ENCODE results near the gene UGT1A5.

UGT1A5 gene

DNA sequence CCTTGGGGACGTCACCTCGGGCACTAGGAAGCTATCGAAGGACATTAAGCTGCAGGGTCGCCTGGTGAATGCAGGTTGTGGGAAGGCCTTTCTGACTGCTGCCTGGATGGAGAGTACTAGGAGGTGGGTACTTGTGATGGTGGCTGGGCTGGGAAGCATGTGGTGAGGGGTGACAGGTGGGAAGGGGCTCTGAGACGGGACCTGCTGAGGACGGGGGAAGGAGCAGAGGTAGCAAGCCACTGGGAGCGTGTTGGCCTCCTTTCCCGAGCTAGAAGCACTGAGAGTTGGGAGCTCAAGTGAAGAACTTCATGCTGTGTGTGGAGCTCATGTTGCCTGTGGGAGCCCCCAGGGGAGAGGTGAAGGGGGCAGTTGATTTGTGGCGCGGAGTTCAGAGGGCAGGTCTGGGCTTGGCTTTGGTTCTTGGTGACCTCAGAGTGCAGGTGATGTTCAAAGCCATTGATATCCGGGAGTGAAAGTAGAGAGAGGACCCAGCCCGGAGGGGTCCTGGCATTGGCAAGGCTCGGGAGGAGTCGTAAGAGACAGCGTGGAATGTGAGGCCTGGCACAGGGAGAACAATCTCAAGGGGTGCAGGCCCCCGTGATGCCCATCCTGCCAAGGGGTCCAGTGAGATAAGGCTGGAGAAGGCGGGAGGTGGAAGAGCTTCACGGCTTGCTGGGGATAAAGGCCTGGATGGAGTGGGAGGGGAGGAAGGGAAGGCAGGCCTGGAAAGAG, 78.6 kb downstream of the UGT1A5 start:
- no peak for DNase-seq

DNA sequence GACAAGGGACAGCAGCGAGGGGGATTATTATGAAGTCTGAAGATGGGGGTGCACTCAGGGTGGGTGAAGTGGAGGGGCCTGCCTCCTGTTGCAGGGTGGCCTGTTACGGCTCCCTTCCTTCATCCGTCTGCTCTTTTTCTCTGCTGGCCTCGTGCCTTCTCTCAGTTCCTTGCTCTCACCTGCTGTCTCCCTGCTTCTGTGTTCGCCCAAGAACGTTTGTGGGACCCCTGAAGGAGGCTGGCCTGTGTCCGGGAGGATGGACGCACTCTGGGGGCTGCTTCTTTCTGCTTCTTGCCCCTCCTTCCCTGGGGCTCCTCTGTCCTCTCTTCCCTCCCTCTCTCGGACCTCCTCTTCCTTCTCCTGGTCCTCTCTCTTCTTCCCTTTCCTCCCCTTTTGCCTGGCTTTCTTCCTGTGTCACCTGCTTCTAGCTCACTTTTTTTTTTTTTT, 79.2 kb downstream of the UGT1A5 start:
- DNase-seq = no peak

DNA sequence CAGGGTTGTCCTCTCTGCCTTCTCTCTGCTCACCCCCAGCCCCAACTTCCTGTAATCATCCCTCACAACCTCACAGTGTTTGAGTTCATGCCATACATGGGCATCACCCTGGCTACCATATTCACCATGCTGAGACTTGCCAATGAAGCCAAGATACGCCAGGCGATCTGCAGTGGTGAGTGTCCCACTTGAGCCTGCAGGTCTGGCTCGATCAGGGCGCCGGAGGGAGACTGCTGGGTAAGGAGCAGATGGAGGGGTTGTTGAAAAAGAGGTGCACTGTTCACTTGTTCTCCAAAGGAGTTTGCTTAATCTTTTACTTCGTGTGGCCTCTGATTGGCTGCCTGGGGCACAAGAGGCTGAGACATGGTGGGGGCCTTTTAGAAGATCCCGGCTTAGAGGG, 80.0 kb downstream of the UGT1A5 start:
- no peak for DNase-seq

GRCh38 chr2:233793465-233794127, 80.9 kb downstream of the UGT1A5 start:
- no peak for DNase-seq

DNA sequence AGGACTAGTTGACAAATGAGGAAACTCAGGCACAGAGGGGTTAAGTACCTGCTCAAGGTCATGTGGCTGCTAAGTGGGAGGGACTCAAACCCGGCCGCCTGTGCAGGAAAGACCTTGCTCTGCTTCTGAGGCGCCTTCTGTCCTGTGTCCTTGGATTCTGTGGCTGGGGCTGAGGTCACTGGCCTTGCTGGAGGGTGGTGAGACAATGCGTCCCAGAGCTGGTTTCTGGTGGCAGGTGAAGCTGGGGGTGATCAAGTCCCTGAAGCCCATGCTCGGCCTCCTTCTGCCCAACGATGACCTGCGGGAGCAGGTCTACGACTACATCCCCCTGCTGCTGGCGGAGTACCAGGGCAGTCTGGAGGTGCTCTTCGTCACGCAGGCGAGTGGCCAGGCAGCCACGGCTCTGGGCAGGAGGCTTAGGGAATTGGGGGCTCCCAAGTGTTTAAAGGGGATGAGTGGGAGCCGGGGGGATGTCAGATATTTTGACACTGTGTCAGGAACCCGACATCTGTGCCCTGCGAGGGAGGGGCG, 81.5 kb downstream of the UGT1A5 start:
- no peak for DNase-seq

DNA sequence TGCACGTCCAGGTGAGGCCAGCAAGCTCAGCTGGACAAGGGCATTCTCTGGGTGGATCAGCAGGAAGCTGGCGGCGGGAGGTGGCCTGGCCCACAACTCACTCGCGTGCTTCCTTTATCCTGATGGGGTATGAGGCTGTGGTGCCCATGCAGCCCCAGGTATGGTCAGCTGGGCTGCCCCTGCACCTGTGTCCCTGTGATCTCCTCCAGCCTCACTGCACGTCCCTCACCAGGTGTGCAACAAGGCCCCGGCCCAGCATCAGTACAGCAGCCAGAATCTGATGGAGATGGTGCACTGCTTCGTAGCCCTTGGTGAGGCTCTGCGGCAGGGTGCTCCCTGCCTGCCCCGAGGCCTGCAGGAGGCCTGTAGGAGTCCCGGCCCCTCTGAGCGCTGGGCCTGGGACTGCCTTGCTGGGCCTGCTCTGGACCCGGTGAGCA, 83.0 kb downstream of the UGT1A5 start:
- no peak for DNase-seq

DNA sequence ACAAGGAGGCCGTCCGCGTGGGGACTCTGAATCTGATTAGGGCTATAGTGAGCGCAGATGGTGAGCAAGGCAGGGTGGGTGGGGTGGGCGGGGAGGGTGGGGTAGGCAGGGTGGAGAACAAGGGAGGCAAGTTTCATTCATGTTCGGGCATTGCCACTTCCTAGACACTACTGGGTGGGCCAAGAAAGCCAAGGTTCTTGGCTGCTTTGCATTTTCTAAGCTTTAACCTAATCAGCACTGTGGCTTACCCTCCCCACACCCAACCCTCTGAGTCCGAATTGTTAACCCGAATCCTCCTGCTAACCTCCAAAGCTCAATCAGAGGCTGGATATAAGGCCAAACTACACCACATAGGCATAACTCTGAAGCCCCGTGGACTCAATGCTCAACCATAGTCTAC, 83.5 kb downstream of the UGT1A5 start:
- no peak for DNase-seq

DNA sequence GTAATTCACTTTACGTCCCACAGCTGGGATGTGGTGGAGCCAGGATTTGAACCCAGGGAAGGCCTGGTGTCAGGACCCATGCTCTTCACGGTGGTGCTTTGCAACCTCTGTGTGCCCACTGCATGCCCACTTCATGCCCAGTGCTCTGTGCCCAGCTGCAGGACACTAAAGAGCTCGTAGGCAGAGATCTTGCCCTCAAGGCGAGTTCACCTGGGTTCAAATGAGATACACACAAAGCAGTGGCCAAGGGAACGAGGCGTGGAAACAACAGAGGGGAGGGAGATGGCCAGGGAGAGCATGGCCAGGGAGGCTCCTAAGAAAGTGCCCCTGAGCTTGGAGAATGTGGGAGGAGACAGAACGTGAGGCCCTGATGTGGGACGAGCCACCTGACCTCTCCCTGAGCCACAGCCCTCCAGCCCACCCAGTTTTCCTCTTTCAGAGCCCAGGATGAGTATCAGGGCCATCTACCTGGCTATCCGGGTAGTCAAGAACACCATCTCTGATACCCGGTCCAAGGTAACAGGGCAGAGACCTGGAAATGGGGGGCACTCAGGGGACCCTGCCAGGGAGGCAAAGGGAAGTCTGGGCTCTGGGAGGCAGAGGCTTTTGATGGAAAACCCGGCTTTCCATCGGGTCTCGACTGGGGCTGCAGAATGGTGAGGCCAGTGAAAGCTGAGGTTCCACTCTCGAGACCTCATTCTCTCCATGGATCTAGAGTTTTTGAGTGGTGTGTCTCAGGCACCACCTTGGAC, 85.8 kb downstream of the UGT1A5 start:
- no peak for DNase-seq

GRCh38 chr2:233799087-233799665, 86.5 kb downstream of the UGT1A5 start:
- DNase-seq = peak; percentile 50

DNA sequence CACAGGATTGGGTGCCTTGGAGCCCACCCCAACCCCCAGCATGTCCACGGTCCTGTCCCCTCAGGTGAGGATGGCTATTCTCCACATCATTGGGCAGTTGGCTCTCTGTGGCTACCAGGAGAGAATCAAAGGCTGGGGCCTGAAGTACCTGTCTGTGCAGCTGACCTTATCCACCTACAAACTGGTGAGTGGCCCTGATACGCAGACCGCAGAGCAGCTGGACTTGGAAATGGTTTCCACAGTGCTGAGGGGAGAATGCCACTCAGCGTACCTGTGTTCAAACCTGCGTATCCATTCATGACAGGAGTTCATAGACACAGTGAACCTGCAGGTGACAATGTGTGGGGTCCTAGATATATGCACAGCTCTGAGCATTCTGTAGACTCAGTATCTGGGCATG, 87.0 kb downstream of the UGT1A5 start:
- DNase-seq = no peak

- no peak for DNase-seq
Observed at GRCh38 chr2:233800208-233800607, 87.5 kb downstream of the UGT1A5 start.

DNA sequence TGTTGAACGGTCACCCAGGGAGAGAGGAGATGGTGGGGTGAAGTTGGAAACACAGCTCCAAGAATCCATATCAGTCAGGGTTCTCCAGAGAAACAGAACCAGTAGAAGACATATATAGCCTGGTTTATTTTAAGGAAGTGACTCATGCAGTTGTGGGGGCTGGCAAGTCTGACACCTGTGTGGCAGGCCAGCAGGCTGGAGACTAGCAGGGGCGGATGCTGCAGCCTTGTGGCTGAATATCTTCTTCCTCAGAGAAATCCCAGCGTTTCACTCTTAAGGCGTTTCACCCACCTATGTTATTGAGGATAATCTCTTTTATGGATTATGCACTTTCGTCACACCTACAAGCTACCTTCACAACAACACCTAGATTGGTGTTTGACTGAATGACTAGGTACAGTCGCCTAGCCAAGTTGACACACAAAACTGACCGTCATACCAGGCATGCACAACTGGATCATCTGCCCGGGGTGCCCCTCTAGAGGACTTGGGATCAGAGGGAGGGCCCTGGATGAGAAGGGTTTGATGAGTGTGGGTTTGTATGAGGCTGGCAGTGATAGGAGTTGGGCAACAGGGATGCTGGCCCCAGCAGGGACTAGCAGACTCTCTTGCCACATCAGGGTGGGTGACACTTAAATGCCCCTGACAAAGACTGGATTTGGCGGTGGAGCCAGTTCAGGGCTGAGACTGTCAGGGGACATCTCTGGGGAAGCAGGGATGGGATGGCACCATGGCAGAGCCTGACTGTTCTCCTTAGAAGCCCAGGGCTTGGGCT, 88.8 kb downstream of the UGT1A5 start:
- no peak for DNase-seq

DNA sequence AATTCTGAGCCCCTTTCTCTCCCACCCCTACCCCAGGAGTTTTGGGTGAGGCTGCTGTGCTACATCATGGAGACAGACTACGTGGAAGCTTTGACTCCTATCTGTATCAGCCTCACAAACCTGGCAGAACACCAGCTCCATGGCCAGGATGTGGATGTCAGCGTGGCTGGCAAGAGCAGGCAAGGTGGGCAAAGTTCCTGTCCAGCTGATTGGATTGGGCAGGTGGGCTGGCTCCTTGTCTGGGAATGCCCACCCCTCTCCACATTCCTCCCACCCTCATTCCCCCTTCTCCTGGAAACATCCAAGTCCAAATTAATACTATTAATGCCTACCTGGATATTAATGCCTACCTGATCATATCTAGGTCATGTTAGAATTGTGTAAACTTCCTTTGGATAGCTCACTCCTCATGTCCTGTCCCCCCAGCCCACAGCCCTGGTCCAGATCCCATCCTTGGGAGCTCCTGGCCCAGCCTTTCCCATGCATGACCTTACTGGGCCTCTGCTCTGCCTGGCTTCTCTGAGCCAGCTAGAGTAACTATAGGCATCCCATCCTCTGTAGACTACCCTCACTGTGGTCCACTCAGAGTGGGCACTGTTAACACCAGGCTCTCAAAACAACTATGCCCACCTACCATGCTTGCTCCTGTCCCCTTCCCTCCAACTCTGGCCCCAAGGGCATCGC, 89.6 kb downstream of the UGT1A5 start:
- DNase-seq = no peak

- DNase-seq = no peak
Observed at GRCh38 chr2:233803292-233803911, 90.7 kb downstream of the UGT1A5 start.

DNA sequence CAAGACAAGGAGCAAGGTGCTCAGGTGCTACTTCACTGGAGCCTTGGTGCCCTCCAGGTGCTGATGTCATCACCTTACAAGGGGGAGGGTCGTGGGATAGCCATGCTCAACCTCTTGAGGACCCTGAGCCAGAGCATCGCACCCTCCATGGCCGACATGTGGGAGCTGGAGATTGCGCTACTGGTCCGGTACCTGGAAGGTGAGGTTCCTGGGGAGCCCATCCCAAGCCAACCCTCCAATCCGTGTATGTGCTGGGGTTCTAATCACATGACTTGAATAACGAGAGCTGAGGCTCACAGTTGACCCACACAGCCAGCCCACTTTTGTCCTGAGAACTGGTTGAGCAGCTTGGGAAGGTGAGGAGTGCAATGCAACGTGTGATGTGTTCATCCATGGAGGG, 91.3 kb downstream of the UGT1A5 start:
- DNase-seq = no peak

- no peak for DNase-seq
Observed at GRCh38 chr2:233807215-233807865, 94.6 kb downstream of the UGT1A5 start.

GRCh38 chr2:233807966-233808935, 95.5 kb downstream of the UGT1A5 start:
- no peak for DNase-seq

GRCh38 chr2:233810385-233810784, 97.7 kb downstream of the UGT1A5 start:
- no peak for DNase-seq

- no peak for DNase-seq
Observed at GRCh38 chr2:233811087-233811486, 98.4 kb downstream of the UGT1A5 start.

DNA sequence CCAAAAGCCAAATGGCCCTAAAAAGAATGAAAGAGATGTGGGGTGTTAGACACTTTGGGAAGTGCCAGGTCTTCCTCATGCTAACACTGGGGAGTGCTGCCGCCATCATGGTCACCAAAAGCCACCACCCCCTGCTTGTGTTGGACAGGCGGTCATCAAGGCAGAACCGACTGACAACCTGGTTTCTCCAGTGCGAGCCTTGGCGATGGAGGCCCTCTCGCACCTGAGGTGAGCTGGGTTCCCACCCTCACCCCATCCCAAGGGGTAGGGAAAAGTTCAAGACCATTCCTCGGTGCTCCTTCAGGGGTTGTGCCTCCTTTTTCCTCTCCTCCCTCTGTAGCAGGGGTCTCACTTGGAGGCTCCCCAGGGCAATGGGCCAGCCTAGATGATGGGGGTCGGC, 99.0 kb downstream of the UGT1A5 start:
- DNase-seq = no peak

All from NCI-H69 (cell line).